Stimulated activated CD4-positive, alpha-beta T cell treated with anti-CD3 and anti-CD28 coated beads, Interleukin-15, amount 100 ng/mL, for 24 hours (primary cell): ENCODE results near the gene OPRM1.

Experiments used
- DNase-seq: peaks from one replicate; pipeline ENCODE4 v3.0.0-alpha.2; 2020

Gene OPRM1

DNA sequence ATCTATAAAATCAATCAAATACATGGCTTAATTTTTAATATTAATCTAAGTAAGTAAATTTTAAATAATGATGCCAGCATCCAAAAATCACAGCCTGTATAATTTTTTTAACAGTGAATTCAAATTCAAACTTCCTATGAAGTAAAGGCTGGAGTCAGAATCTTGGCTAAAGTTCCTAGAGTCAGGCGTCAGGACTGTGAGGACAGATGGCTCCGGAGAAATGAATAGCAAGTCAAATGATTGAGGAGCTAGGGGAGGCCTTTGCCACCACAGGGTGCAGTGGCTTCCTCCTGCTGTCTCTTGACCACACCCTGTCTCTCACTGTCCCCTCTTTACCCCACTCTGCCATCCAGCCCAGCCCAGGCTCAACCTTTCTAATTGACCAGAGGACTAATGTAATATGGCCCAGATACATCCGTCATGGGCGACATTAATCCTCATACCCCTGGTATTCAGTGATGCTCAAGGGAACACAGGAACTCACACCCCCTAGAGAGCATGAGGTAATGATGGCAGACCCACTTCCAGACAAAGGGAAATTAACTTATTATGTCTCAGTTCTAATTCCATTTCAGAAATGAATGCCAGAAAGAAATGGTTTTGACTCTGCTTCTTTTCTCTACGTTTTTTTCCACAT, 53.4 kb downstream of the OPRM1 start:
- no peak for DNase-seq

GRCh38 chr6:154093231-154094044, 54.4 kb downstream of the OPRM1 start:
- no peak for DNase-seq

DNA sequence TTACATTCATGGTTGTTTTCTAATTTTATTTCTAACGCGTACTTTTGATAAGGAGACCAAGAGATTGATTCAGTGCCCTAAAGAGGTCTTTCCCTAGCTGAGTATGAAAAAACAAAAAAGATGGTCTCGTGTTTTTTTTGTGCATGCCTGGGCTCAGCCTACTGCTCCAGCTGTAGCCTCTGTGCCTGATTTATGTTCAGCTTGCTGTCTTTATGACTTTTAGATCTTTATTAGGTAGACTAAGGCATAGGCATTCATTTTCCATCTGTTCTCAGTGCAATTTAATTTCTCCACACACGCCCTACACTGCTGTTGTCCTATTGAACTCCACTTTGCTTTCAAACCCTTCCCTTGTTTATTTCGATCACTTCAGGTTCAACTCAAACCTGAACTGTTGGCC, 56.5 kb downstream of the OPRM1 start:
- no peak for DNase-seq

GRCh38 chr6:154096316-154096715, 57.3 kb downstream of the OPRM1 start:
- no peak for DNase-seq

DNA sequence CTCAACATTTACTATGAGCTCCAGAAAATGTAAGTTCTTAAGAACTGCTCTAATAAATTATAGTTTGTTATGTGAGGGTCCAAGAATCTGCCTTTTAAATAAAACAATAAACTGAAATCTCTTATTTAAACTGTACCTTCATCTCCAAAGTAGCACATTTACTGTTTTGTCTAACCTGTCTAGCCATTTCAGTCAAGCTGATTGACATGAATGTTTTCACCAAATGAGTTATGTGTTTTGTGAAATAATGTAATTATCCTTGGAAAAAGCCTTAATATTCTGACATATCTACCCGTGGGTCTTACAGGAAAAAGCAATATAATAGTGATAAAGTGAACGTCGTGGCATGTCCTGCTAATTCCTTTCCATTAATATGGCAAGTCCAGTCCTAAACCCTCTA, 57.8 kb downstream of the OPRM1 start:
- no peak for DNase-seq

DNA sequence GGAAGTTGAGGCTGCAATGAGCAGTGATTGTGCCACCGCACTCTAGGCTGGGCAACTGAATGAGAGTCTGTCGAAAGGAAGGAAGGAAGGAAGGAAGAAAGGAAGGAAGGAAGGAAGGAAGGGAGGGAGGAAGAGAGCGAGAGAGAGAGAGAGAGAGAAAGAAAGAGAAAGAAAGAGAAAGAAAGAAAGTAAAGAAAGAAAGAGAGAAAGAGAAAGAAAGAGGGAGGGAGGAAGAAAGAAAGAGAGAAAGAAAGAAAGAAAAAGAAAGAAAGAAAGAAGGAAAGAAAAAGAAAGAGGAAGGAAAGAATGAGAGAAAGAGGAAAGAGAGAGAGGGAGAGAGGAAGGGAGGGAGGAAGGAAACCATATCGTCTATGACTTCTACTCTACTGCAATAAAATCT, 60.2 kb downstream of the OPRM1 start:
- DNase-seq: no peak

DNA sequence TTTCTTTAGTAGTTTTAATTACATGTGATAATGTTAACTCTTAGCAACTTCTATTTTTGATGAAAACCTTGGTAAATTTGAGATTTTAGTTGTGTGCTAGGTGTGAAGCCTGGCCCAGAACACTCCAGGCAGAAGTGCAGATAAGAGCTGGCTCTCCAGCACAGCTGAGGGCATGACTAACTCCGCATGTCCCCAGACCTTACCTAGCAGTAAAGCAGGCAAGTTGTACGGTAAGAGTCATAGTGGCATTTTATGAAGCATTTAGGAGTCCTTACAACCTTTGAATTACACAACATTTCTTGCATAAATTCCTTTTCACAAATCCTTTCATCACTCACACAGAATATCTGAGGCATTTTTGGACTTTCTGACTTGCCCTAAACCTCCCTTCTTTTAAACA, 67.2 kb downstream of the OPRM1 start:
- no peak for DNase-seq

- DNase-seq: no peak
Measured at GRCh38 chr6:154111025-154111424, 72.0 kb downstream of the OPRM1 start.

DNA sequence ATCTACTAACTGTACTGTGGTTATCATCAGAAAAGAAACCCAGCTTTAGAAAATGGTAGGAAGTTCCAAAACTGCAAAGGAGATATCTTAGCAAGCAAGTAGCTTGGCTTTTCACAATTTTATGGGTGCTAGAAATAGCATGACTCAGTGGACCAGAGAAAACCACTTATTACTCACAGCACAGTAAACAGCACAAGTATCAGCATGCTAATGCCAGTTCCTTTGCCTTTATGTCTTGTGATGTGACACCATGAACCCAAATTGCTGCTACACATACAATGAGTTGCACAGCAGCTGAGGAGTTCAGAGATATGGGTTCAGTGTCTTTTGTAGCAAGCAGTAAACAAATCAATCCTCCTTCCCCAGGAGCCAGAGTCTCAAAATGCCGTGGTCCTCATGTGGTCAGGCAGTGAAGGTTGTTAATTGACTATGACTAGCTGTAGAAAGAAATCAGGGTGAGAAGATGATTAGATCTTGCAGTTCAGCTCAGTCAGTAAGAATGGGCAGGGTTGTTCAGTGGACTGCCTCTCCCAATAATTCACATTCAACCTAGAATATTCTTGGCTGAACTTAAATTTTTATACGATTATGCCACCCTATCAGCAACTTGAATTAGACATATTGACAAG, 73.3 kb downstream of the OPRM1 start:
- no peak for DNase-seq

DNA sequence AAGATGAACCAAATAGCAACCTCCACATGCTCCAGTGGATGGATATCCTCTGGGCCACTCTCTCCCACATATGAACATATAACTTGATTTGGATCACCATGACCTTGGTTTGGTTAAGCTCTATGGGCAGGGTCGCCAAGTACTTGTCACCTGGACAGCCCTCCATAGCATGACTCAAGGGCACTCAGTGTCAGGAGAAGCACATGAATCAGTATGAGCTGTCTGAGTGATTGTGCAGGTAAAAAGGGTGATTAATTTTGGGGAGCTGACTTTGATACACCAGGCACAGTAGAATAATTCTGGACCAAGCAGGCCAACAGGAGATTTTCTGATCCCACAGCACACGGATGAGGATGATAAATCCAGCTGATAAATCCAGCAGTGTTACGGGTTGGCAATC, 74.4 kb downstream of the OPRM1 start:
- DNase-seq: no peak

DNA sequence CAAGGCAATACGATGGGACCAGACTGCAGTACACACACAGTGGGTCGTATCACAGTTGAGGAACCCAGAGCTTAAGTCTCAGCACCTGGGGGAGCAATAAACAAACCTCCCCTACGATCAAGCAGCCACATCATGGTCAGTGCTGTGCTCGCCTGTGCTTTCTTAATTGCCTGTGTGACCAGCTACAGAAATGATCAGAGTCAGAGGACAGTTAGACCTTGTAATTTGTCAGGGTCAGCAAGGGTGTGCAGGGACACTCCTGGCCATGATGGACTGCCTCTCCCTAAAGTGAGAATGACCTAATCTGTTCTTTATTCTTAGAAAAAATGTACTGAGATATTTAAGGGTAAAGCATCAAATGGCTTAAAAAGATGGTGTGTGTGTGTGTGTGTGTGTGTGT, 78.4 kb downstream of the OPRM1 start:
- no peak for DNase-seq

GRCh38 chr6:154122195-154122925, 83.3 kb downstream of the OPRM1 start:
- DNase-seq: no peak

DNA sequence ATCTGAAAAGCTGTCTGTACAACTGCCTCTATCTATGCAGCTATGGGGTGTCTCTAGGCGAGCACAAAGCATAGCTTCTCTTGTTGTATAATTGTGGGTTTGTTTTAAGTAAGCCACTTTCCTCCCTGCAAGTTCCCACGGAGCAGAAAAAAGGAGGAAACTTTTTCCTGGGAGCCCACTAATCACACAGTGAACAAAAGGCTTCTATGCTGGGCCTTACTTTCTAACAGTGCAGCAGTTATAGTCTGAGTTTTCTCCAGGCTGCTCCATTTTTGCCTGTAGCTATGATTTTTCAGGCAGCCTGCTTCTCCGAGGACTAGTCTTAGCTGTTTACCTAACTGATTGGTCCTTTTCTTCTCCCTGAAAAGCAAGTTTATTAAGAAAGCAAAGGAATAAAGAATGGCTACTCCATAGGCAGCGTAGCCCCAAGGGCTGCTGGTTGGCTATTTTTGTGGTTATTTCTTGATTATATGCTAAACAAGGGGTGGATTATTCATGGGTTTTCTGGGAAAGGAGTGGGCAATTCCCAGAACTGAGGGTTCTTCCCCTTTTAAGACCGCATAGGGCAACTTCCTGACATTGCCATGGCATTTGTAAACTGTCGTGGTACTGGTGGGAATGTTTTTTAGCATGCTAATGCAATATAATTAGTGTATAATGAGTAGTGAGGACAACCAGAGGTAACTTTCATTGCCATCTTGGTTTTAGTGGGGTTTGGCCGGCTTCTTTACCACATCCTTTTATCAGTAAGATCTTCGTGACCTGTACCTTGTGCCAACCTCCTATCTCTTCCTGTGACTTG, 84.3 kb downstream of the OPRM1 start:
- no peak for DNase-seq

DNA sequence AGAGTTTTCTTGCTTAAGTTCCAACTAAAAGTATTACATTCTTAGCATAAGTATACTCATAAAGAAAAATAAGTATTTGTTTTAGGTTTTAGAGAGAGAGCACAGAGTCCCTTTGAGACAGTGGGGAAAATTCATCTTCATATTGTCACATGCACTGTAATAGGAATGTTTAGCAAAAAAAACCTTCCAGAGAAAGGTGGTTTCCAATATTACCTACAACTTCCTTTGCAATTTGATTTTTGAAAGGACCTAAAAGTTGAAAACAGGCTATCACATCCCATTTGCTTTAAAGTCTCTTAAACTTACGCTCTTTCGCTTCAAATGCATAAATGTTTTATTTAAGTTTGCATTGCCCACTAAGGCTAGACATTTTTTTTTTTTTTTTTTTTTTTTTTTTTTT, 86.4 kb downstream of the OPRM1 start:
- no peak for DNase-seq

DNA sequence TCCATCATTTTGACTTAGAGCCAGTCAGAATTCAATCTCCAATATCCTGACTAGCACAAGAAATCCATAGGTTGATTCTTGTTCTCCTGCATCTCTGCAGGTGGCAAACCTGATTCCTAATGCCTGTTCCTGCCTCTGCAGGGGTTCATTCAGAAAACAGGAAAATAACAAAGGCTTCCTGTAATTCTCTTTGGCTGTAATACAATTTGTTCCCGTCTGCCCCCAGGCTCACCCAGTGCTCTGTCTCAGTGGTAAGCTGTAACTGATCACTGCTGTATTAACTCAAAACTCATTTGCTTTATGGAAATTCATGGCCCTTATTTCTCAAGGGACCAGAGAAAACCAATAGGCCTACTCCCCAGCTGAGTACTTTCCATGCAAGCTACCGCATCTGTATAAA, 88.6 kb downstream of the OPRM1 start:
- no peak for DNase-seq

DNA sequence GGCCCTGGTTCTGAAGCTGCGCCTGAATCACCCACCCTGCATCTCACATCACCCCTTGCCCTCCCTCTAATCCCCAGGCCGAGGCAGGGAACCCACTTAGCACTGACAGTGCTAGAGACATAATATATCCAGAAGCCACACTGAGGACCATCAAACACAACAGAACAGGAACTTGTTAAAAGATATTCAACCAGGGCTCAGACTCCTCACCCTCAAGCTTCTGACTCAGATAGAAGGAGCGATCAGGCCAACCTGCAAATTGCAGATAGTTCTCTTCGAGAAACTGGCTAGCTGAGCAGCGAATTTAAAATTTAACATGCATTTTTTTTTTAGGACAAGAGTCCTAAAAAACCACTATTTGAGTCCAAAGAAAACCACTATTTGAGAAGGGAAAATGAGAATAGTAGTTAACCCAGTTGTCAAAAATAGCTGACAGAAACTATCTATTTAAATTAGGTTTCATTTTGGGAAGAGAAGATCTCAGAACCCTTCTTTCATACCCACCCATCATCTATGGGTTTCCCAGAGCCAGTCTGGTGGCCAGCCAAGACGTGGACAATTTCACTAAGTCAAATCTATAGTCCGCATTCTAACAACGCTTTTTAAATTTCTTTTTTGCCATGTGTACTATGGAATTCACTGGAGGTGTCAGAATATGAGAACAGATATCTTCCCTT, 95.6 kb downstream of the OPRM1 start:
- no peak for DNase-seq

DNA sequence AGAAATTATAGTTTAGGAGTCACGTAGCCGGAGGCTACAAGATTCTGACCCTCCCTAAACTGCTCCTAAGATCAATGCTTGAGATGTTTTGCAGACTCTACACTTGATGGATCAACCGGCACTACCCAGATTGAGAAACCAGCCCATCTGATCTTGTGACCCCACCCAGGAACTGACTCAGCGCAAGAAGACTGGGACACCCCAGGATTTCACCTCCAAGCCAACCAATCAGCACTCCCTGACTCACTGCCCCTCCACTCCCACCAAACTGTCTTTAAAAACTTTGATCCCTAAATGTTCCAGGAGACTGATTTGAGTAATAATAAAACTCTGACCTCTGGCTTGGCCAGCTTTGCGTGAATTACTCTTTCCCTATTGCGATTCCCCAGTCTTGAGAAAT, 99.8 kb downstream of the OPRM1 start:
- DNase-seq: no peak

DNA sequence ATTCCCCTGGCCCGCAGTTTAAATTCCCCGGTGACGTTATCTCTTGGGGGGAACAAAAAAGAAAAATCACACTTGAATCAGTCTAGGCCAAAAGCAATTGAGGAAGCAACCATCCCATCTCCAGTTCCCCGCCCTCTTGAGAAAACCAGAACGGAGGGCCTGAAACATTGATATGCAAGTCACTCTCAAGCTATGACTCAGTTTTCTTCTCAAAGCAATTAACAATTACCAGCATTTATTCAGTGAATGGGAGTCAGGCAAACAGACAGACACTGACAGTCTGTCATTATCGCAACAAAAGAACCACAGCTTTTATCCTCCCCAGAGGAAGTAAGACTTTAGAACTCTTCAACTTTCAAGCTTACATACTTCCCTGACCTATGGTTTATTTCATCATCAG, 100.9 kb downstream of the OPRM1 start:
- DNase-seq: no peak

GRCh38 chr6:154140743-154141142, 101.7 kb downstream of the OPRM1 start:
- DNase-seq: no peak

DNA sequence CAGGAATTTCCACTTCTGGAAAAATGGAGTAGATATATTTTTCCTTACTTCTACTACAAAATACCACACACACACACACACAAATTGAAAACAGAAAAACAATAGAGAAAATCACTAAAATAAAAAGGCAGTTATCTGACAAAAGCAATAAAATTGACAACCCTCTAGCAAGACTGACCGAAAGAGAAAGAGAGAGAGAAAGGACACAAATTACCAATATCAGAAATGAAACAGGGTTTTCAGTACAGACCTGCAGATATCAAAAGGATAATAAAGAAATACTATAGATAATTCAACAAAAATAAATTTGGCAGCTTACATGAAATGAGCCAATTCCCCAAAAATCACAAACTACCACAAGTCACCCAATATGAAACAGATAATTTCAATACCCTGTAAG, 104.7 kb downstream of the OPRM1 start:
- DNase-seq: no peak

DNA sequence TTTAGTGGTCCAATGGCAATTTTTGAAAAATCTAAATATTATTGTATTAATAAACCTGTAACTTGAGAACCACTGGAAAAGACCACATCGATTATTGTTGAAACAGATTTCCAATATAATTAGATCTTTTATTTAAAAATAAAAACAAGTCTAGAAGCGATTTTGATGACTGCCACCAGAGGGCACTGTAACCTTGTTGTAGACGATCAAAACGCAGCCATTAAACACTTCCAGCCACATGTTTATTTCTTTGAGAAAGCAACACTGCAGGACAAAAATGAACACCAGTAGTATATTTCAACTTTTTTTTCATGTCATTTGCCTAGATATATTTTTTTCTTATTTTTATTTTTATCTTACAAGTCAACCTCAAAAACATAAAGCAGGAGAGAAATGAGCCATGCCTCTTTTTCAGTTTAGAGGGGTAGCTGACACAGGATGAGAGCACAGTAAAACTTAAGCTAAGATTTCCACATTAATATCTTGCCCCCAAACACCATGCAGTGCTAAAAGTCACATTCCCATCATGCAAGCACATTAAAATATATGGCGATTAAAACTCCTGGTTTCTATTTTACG, 115.4 kb downstream of the OPRM1 start:
- peak; percentile 75 for DNase-seq
